Glutamatergic neuron (in vitro differentiated cells): ENCODE results near the gene MALT1. TPM values are rescaled to one million over a fixed set of nuclear protein-coding genes. Genes with fewer than 3 reads are reported as not detected.

Experiments used
- DNase-seq: peaks from one replicate; pipeline ENCODE4 v3.0.0; 2022
- H3K27ac Mint-ChIP-seq: one replicate; pipeline ENCODE4 v1.8.0; 2020; ENCODE audit warnings: mild to moderate bottlenecking, mixed read lengths, inconsistent platforms; ENCODE audit not compliant: unreplicated experiment
- H3K27me3 Mint-ChIP-seq: one replicate; pipeline ENCODE4 v1.8.0; 2020; ENCODE audit warnings: mild to moderate bottlenecking, moderate library complexity, mixed read lengths, inconsistent platforms; ENCODE audit not compliant: unreplicated experiment
- H3K36me3 Mint-ChIP-seq: one replicate; pipeline ENCODE4 v1.8.0; 2020; ENCODE audit warnings: mild to moderate bottlenecking, mixed read lengths, inconsistent platforms; ENCODE audit not compliant: unreplicated experiment
- H3K4me1 Mint-ChIP-seq: one replicate; pipeline ENCODE4 v1.8.0; 2020; ENCODE audit warnings: mild to moderate bottlenecking, low read depth, mixed read lengths, inconsistent platforms; ENCODE audit not compliant: unreplicated experiment
- H3K4me3 Mint-ChIP-seq: one replicate; pipeline ENCODE4 v1.8.0; 2020; ENCODE audit warnings: mild to moderate bottlenecking, mixed read lengths, inconsistent platforms; ENCODE audit not compliant: unreplicated experiment
- H3K9me3 Mint-ChIP-seq: one replicate; pipeline ENCODE4 v1.8.0; 2020; ENCODE audit warnings: mild to moderate bottlenecking, moderate library complexity, mixed read lengths, inconsistent platforms; ENCODE audit not compliant: unreplicated experiment
- total RNA-seq: library from RNA; stranded (reverse); fragmentation: NEBNext Ultra II Directional; extraction: Animal tissue kit (Norgen Biotek cat#: 25700); gene quantifications from one replicate; pipeline ENCODE4 v1.2.1, GENCODE V29; 2021; ENCODE audit not compliant: unreplicated experiment
- TF ChIP-seq, protein P1 (sequence below): fragments of 200-600 bp; sonication (generic); IDR thresholded peaks from one replicate; pipeline ENCODE4 v1.5.0; 2021; ENCODE audit not compliant: partially characterized antibody, unreplicated experiment

MALT1 gene
- total RNA-seq, 1 donor from 2014 or later = 8.5 TPM

DNA sequence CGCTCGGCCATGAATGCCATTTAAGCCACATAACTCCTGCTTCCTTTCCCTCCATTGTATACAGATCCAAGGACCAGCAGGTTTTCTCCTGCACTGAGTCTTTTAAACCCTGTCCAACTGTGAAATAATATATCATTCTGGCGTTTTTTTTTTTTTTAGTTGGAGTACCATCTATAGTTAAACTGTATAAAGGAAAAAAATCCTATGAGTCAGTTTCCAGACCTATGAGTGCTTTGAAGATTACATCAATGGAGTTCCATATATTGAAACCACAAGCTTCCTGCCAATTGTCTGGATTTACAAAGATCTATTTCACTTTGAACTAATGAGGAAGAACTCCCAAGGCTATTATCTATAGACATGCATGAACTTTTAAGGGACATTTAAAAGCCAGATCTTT lies 2.4 kb upstream of the MALT1 start:
- Mint-ChIP-seq H3K27me3 (no peaks in the 10 kb centered on the region), H3K36me3 (no peaks in the 10 kb centered on the region), H3K4me1 (no peaks in the 10 kb centered on the region), H3K4me3 (no peak overlapping the region), H3K27ac (no peak overlapping the region), H3K9me3 (no peaks in the 10 kb centered on the region)
- DNase-seq = no peak
- TF ChIP-seq, protein P1, sequence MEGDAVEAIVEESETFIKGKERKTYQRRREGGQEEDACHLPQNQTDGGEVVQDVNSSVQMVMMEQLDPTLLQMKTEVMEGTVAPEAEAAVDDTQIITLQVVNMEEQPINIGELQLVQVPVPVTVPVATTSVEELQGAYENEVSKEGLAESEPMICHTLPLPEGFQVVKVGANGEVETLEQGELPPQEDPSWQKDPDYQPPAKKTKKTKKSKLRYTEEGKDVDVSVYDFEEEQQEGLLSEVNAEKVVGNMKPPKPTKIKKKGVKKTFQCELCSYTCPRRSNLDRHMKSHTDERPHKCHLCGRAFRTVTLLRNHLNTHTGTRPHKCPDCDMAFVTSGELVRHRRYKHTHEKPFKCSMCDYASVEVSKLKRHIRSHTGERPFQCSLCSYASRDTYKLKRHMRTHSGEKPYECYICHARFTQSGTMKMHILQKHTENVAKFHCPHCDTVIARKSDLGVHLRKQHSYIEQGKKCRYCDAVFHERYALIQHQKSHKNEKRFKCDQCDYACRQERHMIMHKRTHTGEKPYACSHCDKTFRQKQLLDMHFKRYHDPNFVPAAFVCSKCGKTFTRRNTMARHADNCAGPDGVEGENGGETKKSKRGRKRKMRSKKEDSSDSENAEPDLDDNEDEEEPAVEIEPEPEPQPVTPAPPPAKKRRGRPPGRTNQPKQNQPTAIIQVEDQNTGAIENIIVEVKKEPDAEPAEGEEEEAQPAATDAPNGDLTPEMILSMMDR = no peak

DNA sequence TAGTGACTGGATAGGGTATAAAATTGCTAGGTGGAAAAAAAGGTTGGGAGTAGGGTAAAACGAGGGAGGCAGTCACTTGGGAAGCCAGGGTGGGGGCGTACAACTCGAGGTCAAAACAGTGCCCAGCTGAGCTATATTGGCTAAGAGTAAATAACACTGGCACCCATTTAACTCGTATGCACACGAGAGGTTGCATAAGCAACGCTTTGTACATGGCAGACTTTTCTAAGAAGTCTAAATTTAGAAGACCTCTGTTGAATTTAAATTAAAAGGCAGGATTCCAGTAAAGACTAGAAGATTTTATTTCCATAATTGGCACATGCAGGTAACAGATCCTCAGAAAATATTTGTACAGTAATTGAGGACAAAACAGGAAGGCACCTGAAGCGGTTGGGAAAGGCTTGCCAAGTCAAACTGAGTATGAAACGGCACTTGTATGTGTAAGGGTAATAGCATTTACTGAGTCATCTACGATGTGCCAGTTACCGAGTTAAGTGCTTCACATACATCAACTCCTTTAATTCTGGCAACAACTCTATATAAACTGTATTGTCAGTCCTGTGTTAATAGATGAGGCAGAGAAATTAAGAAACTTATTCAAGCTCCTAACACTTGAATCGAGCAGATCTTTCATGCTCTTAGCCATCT lies 1.4 kb upstream of the MALT1 start:
- DNase-seq = no peak
- H3K4me1 Mint-ChIP-seq = no peaks in the 10 kb centered on the region
- H3K9me3 Mint-ChIP-seq = no peaks in the 10 kb centered on the region
- H3K27ac Mint-ChIP-seq = no peak overlapping the region
- no peaks in the 10 kb centered on the region for H3K36me3 Mint-ChIP-seq
- peak overlapping the region; percentile 83 for H3K4me3 Mint-ChIP-seq
- H3K27me3 Mint-ChIP-seq = no peaks in the 10 kb centered on the region
- TF ChIP-seq, protein P1 = no peak

DNA sequence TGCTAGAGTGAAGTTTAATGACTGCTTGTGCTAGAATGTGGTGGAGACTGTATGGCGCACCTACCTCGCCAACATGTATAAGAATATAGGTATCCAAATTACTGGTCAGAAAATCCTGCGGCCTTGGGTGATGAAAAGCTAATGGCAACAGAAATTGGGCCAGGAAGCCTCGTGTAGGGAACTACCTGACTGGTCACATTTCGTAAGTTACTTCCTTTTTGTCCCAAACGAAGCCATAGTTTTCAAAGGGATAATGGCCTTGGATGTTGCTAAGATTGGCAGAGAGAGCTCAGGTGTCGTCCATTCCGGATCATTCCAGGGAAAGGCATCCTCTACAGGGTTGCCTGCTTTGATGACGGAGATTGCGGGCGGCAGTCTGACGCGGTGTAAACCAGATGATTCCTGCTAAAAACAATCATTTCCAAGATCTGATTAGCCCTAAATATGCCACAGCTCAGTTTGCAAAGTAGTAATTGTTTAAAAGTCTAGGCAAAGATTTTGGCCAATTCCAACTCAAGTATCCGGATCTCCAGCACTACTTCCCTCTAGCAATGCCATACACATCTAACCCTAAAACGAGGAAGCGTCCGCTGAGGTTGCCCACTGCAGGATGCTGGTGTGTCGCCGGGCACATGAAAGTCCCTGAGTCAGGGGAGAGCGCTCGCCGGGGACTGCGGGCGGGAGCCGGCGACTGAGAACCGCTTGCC lies 708 bp upstream of the MALT1 start:
- no peaks in the 10 kb centered on the region for H3K9me3 Mint-ChIP-seq
- TF ChIP-seq, protein P1 = no peak
- DNase-seq = no peak
- no peaks in the 10 kb centered on the region for H3K4me1 Mint-ChIP-seq
- peak overlapping the region; percentile 83 for H3K4me3 Mint-ChIP-seq
- no peaks in the 10 kb centered on the region for H3K27me3 Mint-ChIP-seq
- no peak overlapping the region for H3K27ac Mint-ChIP-seq
- no peaks in the 10 kb centered on the region for H3K36me3 Mint-ChIP-seq

DNA sequence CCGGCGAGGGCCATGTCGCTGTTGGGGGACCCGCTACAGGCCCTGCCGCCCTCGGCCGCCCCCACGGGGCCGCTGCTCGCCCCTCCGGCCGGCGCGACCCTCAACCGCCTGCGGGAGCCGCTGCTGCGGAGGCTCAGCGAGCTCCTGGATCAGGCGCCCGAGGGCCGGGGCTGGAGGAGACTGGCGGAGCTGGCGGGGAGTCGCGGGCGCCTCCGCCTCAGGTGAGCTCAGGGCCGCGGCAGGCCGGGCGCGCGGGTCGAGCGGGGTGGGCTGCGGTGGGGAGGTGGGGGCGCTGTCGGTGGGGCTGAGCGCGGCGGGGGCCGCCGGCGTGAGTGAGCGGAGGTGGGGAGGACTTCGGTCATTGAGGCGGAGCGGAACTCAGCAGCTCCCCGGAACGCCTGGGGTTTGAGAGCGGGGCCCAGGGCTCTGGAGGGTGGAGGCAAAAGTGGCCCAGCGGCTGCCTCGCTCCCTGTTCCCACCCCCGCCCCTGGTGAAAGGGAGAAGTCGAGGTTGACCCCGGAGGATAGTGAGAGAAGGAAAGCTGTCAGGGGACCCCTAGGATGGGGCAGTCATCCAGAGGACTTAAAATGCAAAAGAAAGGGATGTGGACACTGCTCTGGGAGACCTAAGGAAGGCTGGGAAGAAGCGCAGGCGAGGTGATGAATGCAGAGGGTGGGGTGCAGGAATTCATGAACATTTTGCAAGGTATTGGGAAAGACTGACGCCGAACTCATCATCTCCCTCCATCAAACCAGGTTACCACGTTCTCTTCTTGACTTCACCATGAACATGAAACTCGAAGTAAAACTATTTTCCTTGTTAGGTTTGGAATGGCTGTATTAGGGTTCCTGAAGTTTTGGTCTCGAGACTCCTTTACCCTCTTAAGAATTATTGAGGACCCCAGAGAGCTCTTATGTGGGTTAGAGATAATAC lies 633 bp downstream of the MALT1 start:
- H3K27me3 Mint-ChIP-seq = no peaks in the 10 kb centered on the region
- DNase-seq = peak; percentile 80
- H3K27ac Mint-ChIP-seq = peak overlapping the region; percentile 59
- no peaks in the 10 kb centered on the region for H3K9me3 Mint-ChIP-seq
- no peaks in the 10 kb centered on the region for H3K4me1 Mint-ChIP-seq
- peak overlapping the region; percentile 90 for H3K4me3 Mint-ChIP-seq
- no peaks in the 10 kb centered on the region for H3K36me3 Mint-ChIP-seq
- TF ChIP-seq, protein P1 = no peak
